GM18519 (cell line): ENCODE measurements around the gene ZNHIT2.
"Not testable (repeated sequence)": the region's sequence is repeated elsewhere in the genome, so short reads cannot be mapped to it uniquely, and the experiment has no call there.

Experiments used
- ATAC-seq: cut with Tn5 transposase; IDR thresholded peaks from one replicate; pipeline ENCODE4 v1.9.1; 2021; ENCODE audit warnings: mild to moderate bottlenecking, moderate library complexity; ENCODE audit not compliant: unreplicated experiment, low FRiP score

The ZNHIT2 gene

GRCh38 chr11:65121447-65121864, 4.0 kb upstream of the ZNHIT2 start:
- ATAC-seq, result no peak

- no peak for ATAC-seq
These were observed 3.3 kb upstream of the ZNHIT2 start for GRCh38 chr11:65120831-65121230.

DNA sequence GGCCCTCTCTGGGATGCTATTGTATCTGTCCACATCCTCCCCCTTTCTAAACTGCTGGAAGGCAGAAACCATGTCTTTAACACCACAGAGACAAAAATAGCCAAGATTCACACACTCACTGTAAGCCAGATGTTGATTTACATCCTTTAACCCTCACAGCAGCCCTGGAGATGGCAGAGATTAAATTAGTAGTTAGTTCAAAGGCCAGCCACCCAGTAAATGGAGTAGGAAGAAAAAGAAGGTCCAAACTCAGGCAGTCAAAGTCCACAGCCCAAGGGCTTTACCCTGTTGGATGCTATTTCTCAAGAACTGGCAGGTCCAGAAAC, 2.1 kb upstream of the ZNHIT2 start:
- no peak for ATAC-seq

GRCh38 chr11:65118891-65119669, 1.6 kb upstream of the ZNHIT2 start:
- not testable (repeated sequence) for ATAC-seq

DNA sequence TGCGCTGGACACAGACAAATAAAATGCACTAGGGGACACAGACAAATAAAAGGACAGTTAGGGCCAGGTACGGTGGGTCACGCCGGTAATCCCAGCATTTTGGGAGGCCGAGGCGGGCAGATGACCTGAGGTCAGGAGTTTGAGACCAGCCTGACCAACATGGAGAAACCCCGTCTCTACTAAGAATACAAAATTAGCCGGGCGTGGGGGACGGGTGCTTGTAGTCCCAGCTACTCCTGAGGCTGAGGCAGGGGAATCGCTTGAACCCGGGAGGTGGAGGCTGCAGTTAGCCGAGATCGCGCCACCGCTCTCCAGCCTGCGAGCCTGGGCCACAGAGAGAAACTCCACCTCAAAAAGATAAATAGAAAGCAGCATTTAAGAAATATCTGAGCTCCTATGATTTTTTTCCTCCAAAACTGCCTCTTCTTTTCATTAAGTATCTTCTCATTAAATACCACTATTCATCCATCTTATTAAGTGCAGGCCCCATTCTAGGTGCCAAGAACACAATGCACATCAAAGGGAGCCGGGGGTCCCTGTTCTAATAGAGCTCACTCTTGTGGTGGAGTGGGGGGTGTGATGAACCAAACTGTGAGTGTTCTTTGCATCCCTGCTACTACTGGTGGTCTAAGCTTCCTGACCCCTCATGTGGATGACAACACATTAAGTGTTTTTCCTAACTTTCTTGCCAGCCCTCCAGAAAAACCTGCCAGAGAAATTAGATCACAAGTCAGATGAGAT, 766 bp upstream of the ZNHIT2 start:
- ATAC-seq, result no peak

- no peak for ATAC-seq
These were observed 913 bp downstream of the ZNHIT2 start for GRCh38 chr11:65116370-65117205.

GRCh38 chr11:65115361-65116082, 2.0 kb downstream of the ZNHIT2 start:
- ATAC-seq, result no peak

DNA sequence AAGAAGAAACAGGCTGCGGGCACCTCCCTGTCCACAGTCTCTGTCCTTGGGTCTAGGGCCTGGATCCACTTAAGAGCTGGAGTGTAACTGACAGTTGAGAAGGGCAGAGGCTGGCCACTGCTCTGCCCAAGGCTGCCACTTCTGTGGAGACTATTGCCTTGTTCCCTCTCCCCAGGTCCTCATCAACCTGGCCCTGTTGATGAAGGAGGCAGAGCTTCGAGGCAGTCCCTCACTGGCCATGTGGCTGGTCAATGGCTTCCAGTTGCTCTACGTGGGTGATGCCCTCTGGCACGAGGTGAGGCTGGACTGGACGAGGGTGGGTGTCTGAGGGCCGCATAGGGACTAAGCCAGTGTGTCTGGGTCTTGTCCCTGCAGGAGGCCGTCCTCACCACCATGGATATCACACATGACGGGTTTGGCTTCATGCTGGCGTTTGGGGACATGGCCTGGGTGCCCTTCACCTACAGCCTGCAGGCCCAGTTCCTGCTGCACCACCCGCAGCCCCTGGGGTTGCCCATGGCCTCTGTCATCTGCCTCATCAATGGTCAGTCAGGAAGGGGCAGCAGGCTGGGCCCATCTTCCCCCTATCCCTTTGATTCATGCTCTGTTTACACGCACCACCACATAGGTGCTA, 2.8 kb downstream of the ZNHIT2 start:
- no peak for ATAC-seq

DNA sequence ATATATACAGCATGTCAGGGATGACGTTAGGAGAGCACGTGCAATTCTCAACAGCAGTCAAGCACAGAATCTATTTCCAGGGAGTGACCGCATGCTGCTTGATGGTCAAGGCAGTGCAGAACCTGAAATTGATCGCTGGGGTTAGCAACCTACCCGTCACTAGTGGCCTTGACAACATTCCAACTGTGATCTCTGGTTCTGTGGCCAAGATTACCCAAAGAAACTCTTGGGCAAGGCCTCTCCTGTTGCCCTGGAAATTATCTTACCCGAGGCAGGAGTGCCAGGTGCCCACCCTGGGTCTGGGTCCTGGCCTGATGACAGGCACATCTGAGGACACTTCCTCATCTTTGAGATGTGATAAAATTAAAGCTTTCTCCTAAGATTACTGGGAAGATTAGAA, 3.7 kb downstream of the ZNHIT2 start:
- ATAC-seq, result no peak

DNA sequence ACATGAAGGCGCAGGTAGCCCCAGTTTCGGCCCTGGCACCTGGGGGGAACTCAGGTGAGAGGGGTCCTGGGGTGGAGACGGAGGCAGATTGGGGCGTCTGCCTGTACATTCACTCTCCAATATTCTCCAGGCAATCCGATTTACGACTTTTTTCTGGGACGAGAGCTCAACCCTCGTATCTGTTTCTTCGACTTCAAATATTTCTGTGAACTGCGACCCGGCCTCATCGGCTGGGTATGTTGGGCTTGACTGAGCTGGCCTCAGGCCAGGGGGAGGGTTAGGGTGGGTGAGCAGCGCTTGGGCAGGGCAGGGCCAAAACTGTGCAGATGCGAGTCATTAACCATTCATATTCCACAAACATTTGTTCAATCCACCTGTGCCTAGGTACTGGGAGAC, 4.1 kb downstream of the ZNHIT2 start:
- no peak for ATAC-seq

- no peak for ATAC-seq
These were observed 4.7 kb downstream of the ZNHIT2 start for GRCh38 chr11:65112546-65113360.

GRCh38 chr11:65111744-65112545, 5.6 kb downstream of the ZNHIT2 start, which contains the start of gene TM7SF2:
TSS of gene TM7SF2 (plus strand) at chr11:65111872. CDS start at chr11:65112016, 144 bp downstream.
- ATAC-seq, result peak; percentile 37

GRCh38 chr11:65111159-65111743, 6.2 kb downstream of the ZNHIT2 start:
- ATAC-seq, result no peak

DNA sequence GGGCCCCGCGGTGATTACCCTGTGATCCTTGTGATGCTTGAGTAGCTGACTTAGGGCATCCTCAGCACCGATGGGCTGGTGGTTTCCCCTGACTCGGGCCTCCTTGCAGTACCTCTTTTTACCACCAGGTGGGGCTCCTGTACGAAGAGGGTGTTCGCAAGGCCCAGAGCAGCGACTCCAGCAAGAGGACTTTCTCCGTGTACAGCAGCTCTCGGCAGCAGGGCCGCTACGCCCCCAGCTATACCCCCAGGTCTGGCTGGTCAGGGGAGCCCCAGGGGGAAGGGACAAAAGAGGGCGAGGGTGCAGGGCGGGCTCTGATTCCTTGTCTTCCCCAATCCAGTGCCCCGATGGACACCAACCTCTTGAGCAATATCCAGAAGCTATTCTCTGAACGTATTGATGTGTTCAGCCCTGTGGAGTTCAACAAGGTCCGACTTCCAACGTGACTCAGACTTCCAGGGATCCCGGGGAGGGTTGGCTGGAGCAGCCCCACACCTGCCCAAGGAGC, 7.1 kb downstream of the ZNHIT2 start:
- ATAC-seq, result no peak

- ATAC-seq, result no peak
These were observed 8.0 kb downstream of the ZNHIT2 start for GRCh38 chr11:65109231-65110198.

- ATAC-seq, result no peak
These were observed 8.9 kb downstream of the ZNHIT2 start for GRCh38 chr11:65108469-65109123.
